A549 (cell line): ENCODE measurements around the gene SGTB. TPM values are rescaled to one million over a fixed set of nuclear protein-coding genes. Genes with fewer than 3 reads are reported as not detected.

Experiments
- ATAC-seq, 2 experiments: fragments of 200-7000 bp in 1 of 2; fragments of >200 bp in 1 of 2; cut with Nextera tagmentation in 1 of 2; cut with Tn5 transposase in 1 of 2; 3 replicates each; pipeline versions ENCODE4 v1.8.0 to v1.9.1; 2018 to 2020; ENCODE audit warnings: mild to moderate bottlenecking in 1 of 2, moderate library complexity in 1 of 2
- CTCF ChIA-PET: fragments of 300-600 bp; sonication (Branson Sonifier 250); formaldehyde crosslinking; extraction: SDS; loops from one replicate; lab custom pipeline; 2021; ENCODE audit warnings: antibody characterized with exemption, inconsistent platforms; lab: Yijun Ruan, JAX
- POLR2A ChIA-PET: fragments of 350-600 bp; formaldehyde crosslinking; extraction: SDS; loops from one replicate; lab custom pipeline; 2021; ENCODE audit warnings: antibody characterized with exemption, inconsistent platforms; lab: Yijun Ruan, JAX
- DNase-seq, 2 experiments: peaks; one replicate each; pipeline versions ENCODE4 v3.0.0 to v3.0.0-alpha.2; 2011 to 2016; ENCODE audit warnings: low read depth in 1 of 2, low spot score in 1 of 2
- FAIRE-seq: peaks from 2 replicates; lab custom pipeline; 2011; peaks lifted over from hg19 to GRCh38; lab: Jason Lieb, UNC
- H3K27ac ChIP-seq, 2 experiments: fragments of >200 bp; sonication (Bioruptor Twin); formaldehyde crosslinking; 3 replicates each; pipeline ENCODE4 v1.5.1; 2016 to 2017
- H3K4me1 ChIP-seq: fragments of >200 bp; sonication (Bioruptor Twin); formaldehyde crosslinking; 3 replicates; pipeline ENCODE4 v1.6.1; 2016
- H3K4me2 ChIP-seq: fragments of >200 bp; sonication (Bioruptor Twin); formaldehyde crosslinking; 3 replicates; pipeline ENCODE4 v1.6.1; 2016
- H3K4me3 ChIP-seq: fragments of >200 bp; sonication (Bioruptor Twin); formaldehyde crosslinking; 3 replicates; pipeline ENCODE4 v1.5.1; 2016
- H3K9me3 ChIP-seq: fragments of >200 bp; sonication (Bioruptor Twin); formaldehyde crosslinking; 3 replicates; pipeline ENCODE4 v1.6.1; 2016
- BHLHE40 ChIP-seq: IDR thresholded peaks from 2 replicates; pipeline ENCODE4 v1.6.1; 2012; ENCODE audit warnings: low read depth, low read length, inconsistent platforms
- CBX2 ChIP-seq: fragments of 200-600 bp; sonication (generic); IDR thresholded peaks from 2 replicates; pipeline ENCODE4 v1.6.1; 2016; ENCODE audit warnings: low read depth, mild to moderate bottlenecking, borderline replicate concordance
- CBX8 ChIP-seq: fragments of 200-600 bp; sonication (generic); IDR thresholded peaks from 2 replicates; pipeline ENCODE4 v1.6.1; 2016
- CEBPB ChIP-seq, 2 experiments: fragments of >200 bp in 1 of 2; sonication (Bioruptor Twin) in 1 of 2; formaldehyde crosslinking in 1 of 2; IDR thresholded peaks; 2 replicates each; pipeline ENCODE4 v1.6.1; 2012 to 2016
- CHD4 ChIP-seq: fragments of 200-600 bp; sonication (generic); IDR thresholded peaks from 2 replicates; pipeline ENCODE4 v1.6.1; 2016; ENCODE audit warnings: antibody characterized with exemption, mild to moderate bottlenecking, borderline replicate concordance
- CTCF ChIP-seq: fragments of >200 bp; sonication (Bioruptor Twin); formaldehyde crosslinking; IDR thresholded peaks from 3 replicates; pipeline ENCODE4 v1.5.1; 2016
- E2F6 ChIP-seq: IDR thresholded peaks from 2 replicates; pipeline ENCODE4 v1.6.1; 2012; ENCODE audit warnings: low read depth, borderline replicate concordance
- EHF ChIP-seq: fragments of 250-450 bp; sonication (Bioruptor Pico); IDR thresholded peaks from 2 replicates; pipeline ENCODE4 v1.5.0; 2020; ENCODE audit warnings: mild to moderate bottlenecking
- EHMT2 ChIP-seq: fragments of 200-600 bp; sonication (generic); IDR thresholded peaks from 2 replicates; pipeline ENCODE4 v1.6.1; 2016; ENCODE audit warnings: antibody characterized with exemption, low read depth, mild to moderate bottlenecking, moderate library complexity
- FOSB ChIP-seq: fragments of 250-450 bp; sonication (Bioruptor Pico); IDR thresholded peaks from 2 replicates; pipeline ENCODE4 v1.5.0; 2020; ENCODE audit warnings: mild to moderate bottlenecking, moderate library complexity
- GATA3 ChIP-seq: IDR thresholded peaks from 2 replicates; pipeline ENCODE4 v1.6.1; 2012; ENCODE audit warnings: borderline replicate concordance
- HES2 ChIP-seq: fragments of >200 bp; sonication (Bioruptor Twin); formaldehyde crosslinking; IDR thresholded peaks from 2 replicates; pipeline ENCODE4 v1.6.1; 2016
- HOXA7 ChIP-seq: fragments of 250-450 bp; sonication (Bioruptor Pico); IDR thresholded peaks from 2 replicates; pipeline ENCODE4 v1.5.0; 2020; ENCODE audit warnings: mild to moderate bottlenecking, moderate library complexity
- JUN ChIP-seq, 2 experiments: fragments of >200 bp; sonication (Bioruptor Twin); formaldehyde crosslinking; IDR thresholded peaks; 2 replicates in 1 of 2; 3 replicates in 1 of 2; pipeline ENCODE4 v1.6.1; 2016 to 2017
- JUNB ChIP-seq: fragments of >200 bp; sonication (Bioruptor Twin); formaldehyde crosslinking; IDR thresholded peaks from 2 replicates; pipeline ENCODE4 v1.6.1; 2016
- KDM5A ChIP-seq: fragments of 200-600 bp; sonication (generic); IDR thresholded peaks from 2 replicates; pipeline ENCODE4 v1.6.1; 2016; ENCODE audit warnings: antibody characterized with exemption, mild to moderate bottlenecking
- MAX ChIP-seq: IDR thresholded peaks from 2 replicates; pipeline ENCODE4 v1.6.1; 2012
- MAZ ChIP-seq: fragments of 150-350 bp; IDR thresholded peaks from 2 replicates; pipeline ENCODE4 v1.6.1; 2014; ENCODE audit warnings: antibody characterized with exemption, low read depth, low read length, borderline replicate concordance
- MYC ChIP-seq: IDR thresholded peaks from 2 replicates; pipeline ENCODE4 v1.6.1; 2012; ENCODE audit warnings: mild to moderate bottlenecking, inconsistent platforms, low read length, improper control_type of control experiment, borderline replicate concordance
- PHF8 ChIP-seq: fragments of 200-600 bp; sonication (generic); IDR thresholded peaks from 2 replicates; pipeline ENCODE4 v1.6.1; 2016; ENCODE audit warnings: low read depth, mild to moderate bottlenecking, antibody characterized with exemption, moderate library complexity, borderline replicate concordance
- POLR2AphosphoS2 ChIP-seq: conservative IDR thresholded peaks from 2 replicates; pipeline ENCODE4 v1.6.1; 2012; ENCODE audit warnings: low read length, improper control_type of control experiment, inconsistent platforms
- SREBF2 ChIP-seq: fragments of 450-650 bp; IDR thresholded peaks from 2 replicates; pipeline ENCODE4 v1.6.1; 2014; ENCODE audit warnings: mild to moderate bottlenecking, moderate library complexity
- TFCP2L1 ChIP-seq: fragments of 250-450 bp; sonication (Bioruptor Pico); IDR thresholded peaks from 2 replicates; pipeline ENCODE4 v1.5.0; 2021; ENCODE audit warnings: mild to moderate bottlenecking
- TP53 ChIP-seq: fragments of 250-450 bp; sonication (Bioruptor Pico); IDR thresholded peaks from 2 replicates; pipeline ENCODE4 v1.5.0; 2021; ENCODE audit warnings: mild to moderate bottlenecking, moderate library complexity
- USF2 ChIP-seq: fragments of 450-650 bp; IDR thresholded peaks from 2 replicates; pipeline ENCODE4 v1.6.1; 2014; ENCODE audit warnings: antibody characterized with exemption
- ZNF302 ChIP-seq: fragments of 250-450 bp; sonication (Bioruptor Pico); IDR thresholded peaks from 2 replicates; pipeline ENCODE4 v1.9.0; 2021; ENCODE audit warnings: inconsistent platforms, mild to moderate bottlenecking, moderate library complexity
- WGBS: methylation state at CpG from one replicate; pipeline ENCODE4 v1.1.6; 2017; ENCODE audit errors: missing lambda C conversion rate; 5-methylcytosine and 5-hydroxymethylcytosine counted together
- polyA plus RNA-seq, 4 experiments: library from polyadenylated mRNA; depleted of rRNA in 3 of 4; stranded (reverse); fragments of >200 nt; fragmentation: RNase III in 1 of 4; extraction: RNeasy Plus Mini Kit Qiagen cat#74134 plus additional on column Dnase treatment in 1 of 4; gene quantifications; 2 replicates in 3 of 4; 3 replicates in 1 of 4; pipeline ENCODE4 v1.2.3, GENCODE V29; 2011 to 2017

The SGTB gene
- polyA plus RNA-seq, 2 of the 4 experiments (the other 2 are of a cell fraction) = 8.6 to 17.4 TPM

GRCh38 chr5:65663804-65664521, 57.9 kb downstream of the SGTB start:
- DNase-seq = peak; percentile 25 to 29
- ATAC-seq = peak; percentile 74 to 95
- H3K4me3 ChIP-seq = no peak overlapping the region
- no peak overlapping the region for H3K27ac ChIP-seq
- TF ChIP-seq POLR2AphosphoS2 = no peak
- peak; percentile 5; the same call in 1 of the 3 replicates for TF ChIP-seq CTCF
- FAIRE-seq = no peak
- no peaks in the 10 kb centered on the region for H3K9me3 ChIP-seq
- no peaks in the 10 kb centered on the region for H3K4me1 ChIP-seq
- POLR2A ChIA-PET = no interaction called here
- H3K4me2 ChIP-seq = no peak overlapping the region
- CTCF ChIA-PET = interaction anchor here (1.0 to 2.4 kb wide), 9 partner anchors 8 to 338 kb away, joined by 3 to 10 read pairs (median 4); no protein-coding TSS in a partner anchor
- 93% methylated on average over 1 of the region's 1 CpG for WGBS

- no peak for TF ChIP-seq HOXA7 (CRISPR knock-in tag)
- TF ChIP-seq KDM5A = no peak
- TF ChIP-seq BHLHE40 = no peak
- TF ChIP-seq CHD4 = no peak
- TF ChIP-seq CTCF = no peak
- TF ChIP-seq CBX2 = no peak
- TF ChIP-seq EHF (CRISPR knock-in tag) = no peak
- no peak for TF ChIP-seq FOSB (CRISPR knock-in tag)
- no peak for TF ChIP-seq TFCP2L1 (CRISPR knock-in tag)
- no peak for TF ChIP-seq MYC
- TF ChIP-seq CEBPB (IDR thresholded peaks at IDR 0.05) = no peak
- no peak for TF ChIP-seq GATA3
- TF ChIP-seq MAX = no peak
- TF ChIP-seq TP53 (CRISPR knock-in tag) = no peak
- no peak for ATAC-seq
- Histone ChIP-seq H3K4me2 (no peak overlapping the region), H3K27ac (no peak overlapping the region), H3K4me1 (no peaks in the 10 kb centered on the region), H3K9me3 (no peaks in the 10 kb centered on the region), H3K4me3 (no peak overlapping the region)
- ChIA-PET CTCF (no interaction called here), POLR2A (no interaction called here)
- no peak for FAIRE-seq
- no peak for DNase-seq
- 70% methylated on average over 2 of the region's 2 CpGs for WGBS
These were observed 67.2 kb downstream of the SGTB start for GRCh38 chr5:65654713-65655112.

- no peak for ATAC-seq
- TF ChIP-seq CEBPB (IDR thresholded peaks at IDR 0.05) = no peak
- no peak for TF ChIP-seq SREBF2
- no peak for TF ChIP-seq ZNF302 (CRISPR knock-in tag)
- TF ChIP-seq CBX2 = no peak
- TF ChIP-seq POLR2AphosphoS2 = no peak
- TF ChIP-seq USF2 = no peak
- no peak for TF ChIP-seq HES2
- no peak for TF ChIP-seq JUN (IDR thresholded peaks at IDR 0.05)
- TF ChIP-seq CHD4 = no peak
- no peak for TF ChIP-seq JUNB
- no peak for TF ChIP-seq E2F6
- TF ChIP-seq EHMT2 = no peak
- TF ChIP-seq MAZ = no peak
- TF ChIP-seq PHF8 = no peak
- TF ChIP-seq CBX8 = no peak
- TF ChIP-seq, all 56 proteins: peak for 0
- DNase-seq = peak in 1 of 2 experiments; percentile 4
- WGBS = 62% methylated on average over 5 of the region's 5 CpGs
- ChIA-PET CTCF (interaction anchor here (0.9 to 1.9 kb wide), 3 partner anchors 9 to 14 kb away, joined by 3 to 5 read pairs (median 5); no protein-coding TSS in a partner anchor), POLR2A (no interaction called here)
- H3K4me3 ChIP-seq = no peak overlapping the region
- no peak for FAIRE-seq
- no peak overlapping the region for H3K4me2 ChIP-seq
- no peaks in the 10 kb centered on the region for H3K4me1 ChIP-seq
- no peaks in the 10 kb centered on the region for H3K9me3 ChIP-seq
- H3K27ac ChIP-seq = no peak overlapping the region
These were observed 70.8 kb downstream of the SGTB start for GRCh38 chr5:65651144-65651543.
